PC-9 (cell line): Measurements from ENCODE around the gene MYO5B.

Experiments
- CTCF ChIP-seq: fragments of 200-600 bp; sonication (generic); conservative IDR thresholded peaks from 2 replicates; pipeline ENCODE4 v1.6.1; 2017; ENCODE audit warnings: mixed run types, antibody characterized with exemption, mild to moderate bottlenecking, moderate library complexity
- EZH2 ChIP-seq: fragments of 200-600 bp; sonication (generic); IDR thresholded peaks from 2 replicates; pipeline ENCODE4 v1.8.0; 2017; ENCODE audit warnings: antibody characterized with exemption, low read depth

- TF ChIP-seq CTCF (no peak), EZH2 (no peak)
Observed at GRCh38 chr18:49972535-49972934, 222.4 kb downstream of the MYO5B start.
